Astrocyte (in vitro differentiated cells and primary cell): ENCODE data around the gene HOXD12. TPM values are rescaled to one million over a fixed set of nuclear protein-coding genes. Genes with fewer than 3 reads are reported as not detected.
A peak's percentile ranks its signal among the peaks of the same experiment; 100 is the strongest.

Source experiments
- DNase-seq: peaks from one replicate; pipeline ENCODE4 v3.0.0-alpha.2; 2010; ENCODE audit warnings: low read depth
- FAIRE-seq: peaks from 2 replicates; lab custom pipeline; 2011; peaks lifted over from hg19 to GRCh38; lab: Jason Lieb, UNC
- H2AFZ ChIP-seq: 2 replicates; pipeline ENCODE4 v1.6.0; 2012; ENCODE audit warnings: low read depth, low read length, inconsistent platforms
- H3K27ac ChIP-seq: 2 replicates; pipeline ENCODE4 v1.5.1; 2011; ENCODE audit warnings: low read depth, low read length, inconsistent platforms
- H3K27me3 ChIP-seq: 2 replicates; pipeline ENCODE4 v1.6.0; 2011; ENCODE audit warnings: low read length, inconsistent platforms; ENCODE audit not compliant: insufficient read depth
- H3K36me3 ChIP-seq: 2 replicates; pipeline ENCODE4 v1.5.1; 2011; ENCODE audit warnings: low read length, inconsistent platforms; ENCODE audit not compliant: insufficient read depth
- H3K4me1 ChIP-seq: 2 replicates; pipeline ENCODE4 v1.5.1; 2011; ENCODE audit warnings: low read length, inconsistent platforms; ENCODE audit not compliant: insufficient read depth
- H3K4me2 ChIP-seq: 2 replicates; pipeline ENCODE4 v1.6.0; 2012; ENCODE audit warnings: low read length, inconsistent platforms
- H3K4me3 ChIP-seq: 2 replicates; pipeline ENCODE4 v1.5.1; 2011; ENCODE audit warnings: low read depth, mild to moderate bottlenecking, low read length, inconsistent platforms; ENCODE audit not compliant: insufficient read depth
- H3K79me2 ChIP-seq: 2 replicates; pipeline ENCODE4 v1.6.0; 2012; ENCODE audit warnings: mild to moderate bottlenecking, low read length, inconsistent platforms; ENCODE audit not compliant: insufficient read depth
- H3K9ac ChIP-seq: 2 replicates; pipeline ENCODE4 v1.6.0; 2012; ENCODE audit warnings: mild to moderate bottlenecking, low read length, inconsistent platforms
- H3K9me3 ChIP-seq: 2 replicates; pipeline ENCODE4 v1.5.1; 2012; ENCODE audit warnings: low read depth, mild to moderate bottlenecking, low read length, inconsistent platforms; ENCODE audit not compliant: insufficient read depth
- H4K20me1 ChIP-seq: 2 replicates; pipeline ENCODE4 v1.6.0; 2012; ENCODE audit warnings: low read length, inconsistent platforms; ENCODE audit not compliant: insufficient read depth
- H3K27ac Mint-ChIP-seq: one replicate; pipeline ENCODE4 v1.8.0; 2021; ENCODE audit warnings: mild to moderate bottlenecking, mixed read lengths; ENCODE audit not compliant: unreplicated experiment
- H3K27me3 Mint-ChIP-seq: one replicate; pipeline ENCODE4 v1.8.0; 2021; ENCODE audit warnings: low read depth, mixed read lengths; ENCODE audit not compliant: unreplicated experiment
- H3K36me3 Mint-ChIP-seq: one replicate; pipeline ENCODE4 v1.8.0; 2021; ENCODE audit warnings: low read depth, mixed read lengths; ENCODE audit not compliant: unreplicated experiment
- H3K4me1 Mint-ChIP-seq: one replicate; pipeline ENCODE4 v1.8.0; 2021; ENCODE audit warnings: low read depth, mixed read lengths; ENCODE audit not compliant: unreplicated experiment
- H3K4me3 Mint-ChIP-seq: one replicate; pipeline ENCODE4 v1.8.0; 2021; ENCODE audit warnings: mild to moderate bottlenecking, moderate library complexity, mixed read lengths; ENCODE audit not compliant: unreplicated experiment
- H3K9me3 Mint-ChIP-seq: one replicate; pipeline ENCODE4 v1.8.0; 2021; ENCODE audit warnings: mild to moderate bottlenecking, mixed read lengths; ENCODE audit not compliant: unreplicated experiment
- EZH2 ChIP-seq: IDR thresholded peaks from 2 replicates; pipeline ENCODE4 v1.6.1; 2012; ENCODE audit warnings: mild to moderate bottlenecking, low read length, inconsistent platforms; ENCODE audit not compliant: insufficient read depth
- total RNA-seq: library from RNA; stranded (reverse); gene quantifications from 2 replicates; pipeline ENCODE4 v1.2.1, GENCODE V29; 2021
- TF ChIP-seq, protein P1 (sequence below): IDR thresholded peaks from 2 replicates; pipeline ENCODE4 v1.5.1; 2011; ENCODE audit warnings: low read depth, mild to moderate bottlenecking, inconsistent platforms, low read length, moderate library complexity; ENCODE audit not compliant: insufficient read depth

HOXD12 gene
- total RNA-seq, 1 donor from 2014 or later: not detected

DNA sequence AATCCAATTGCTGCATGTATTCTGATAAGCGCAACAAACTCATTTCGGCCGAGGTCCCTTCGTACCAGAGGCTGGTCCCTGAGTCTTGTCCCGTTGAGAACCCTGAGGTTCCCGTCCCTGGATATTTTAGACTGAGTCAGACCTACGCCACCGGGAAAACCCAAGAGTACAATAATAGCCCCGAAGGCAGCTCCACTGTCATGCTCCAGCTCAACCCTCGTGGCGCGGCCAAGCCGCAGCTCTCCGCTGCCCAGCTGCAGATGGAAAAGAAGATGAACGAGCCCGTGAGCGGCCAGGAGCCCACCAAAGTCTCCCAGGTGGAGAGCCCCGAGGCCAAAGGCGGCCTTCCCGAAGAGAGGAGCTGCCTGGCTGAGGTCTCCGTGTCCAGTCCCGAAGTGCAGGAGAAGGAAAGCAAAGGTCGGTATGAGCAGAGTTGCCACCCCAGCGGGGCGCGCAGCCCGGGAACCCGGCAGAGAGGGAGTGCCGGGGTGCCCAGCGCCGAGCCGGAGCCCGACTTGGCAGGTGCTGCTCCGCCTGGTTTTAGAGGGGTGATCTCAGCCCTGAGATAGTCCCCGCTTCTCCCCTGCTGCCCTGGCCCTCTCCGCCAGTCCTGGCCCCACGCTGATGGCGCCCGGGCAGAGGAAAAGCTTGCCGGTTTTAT lies 17.7 kb downstream of the HOXD12 start:
- no peak for DNase-seq
- Histone ChIP-seq H3K27ac (no peak overlapping the region), H3K9ac (no peak overlapping the region), H2AFZ (no peak overlapping the region), H3K4me3 (no peak overlapping the region), H3K4me1 (no peaks in the 10 kb centered on the region), H3K36me3 (no peaks in the 10 kb centered on the region), H3K4me2 (no peak overlapping the region), H3K79me2 (no peaks in the 10 kb centered on the region), H3K9me3 (peaks cover 9% of the 10 kb centered on the region), H4K20me1 (no peaks in the 10 kb centered on the region), H3K27me3 (peaks cover 99% of the 10 kb centered on the region)
- Mint-ChIP-seq H3K27me3 (peaks cover 83% of the 10 kb centered on the region), H3K4me1 (no peaks in the 10 kb centered on the region), H3K4me3 (no peak overlapping the region), H3K9me3 (peaks cover 36% of the 10 kb centered on the region), H3K27ac (peak overlapping the region; percentile 84), H3K36me3 (peaks cover 5% of the 10 kb centered on the region)
- no peak for FAIRE-seq
- peak; percentile 86 for TF ChIP-seq EZH2
- TF ChIP-seq, protein P1, sequence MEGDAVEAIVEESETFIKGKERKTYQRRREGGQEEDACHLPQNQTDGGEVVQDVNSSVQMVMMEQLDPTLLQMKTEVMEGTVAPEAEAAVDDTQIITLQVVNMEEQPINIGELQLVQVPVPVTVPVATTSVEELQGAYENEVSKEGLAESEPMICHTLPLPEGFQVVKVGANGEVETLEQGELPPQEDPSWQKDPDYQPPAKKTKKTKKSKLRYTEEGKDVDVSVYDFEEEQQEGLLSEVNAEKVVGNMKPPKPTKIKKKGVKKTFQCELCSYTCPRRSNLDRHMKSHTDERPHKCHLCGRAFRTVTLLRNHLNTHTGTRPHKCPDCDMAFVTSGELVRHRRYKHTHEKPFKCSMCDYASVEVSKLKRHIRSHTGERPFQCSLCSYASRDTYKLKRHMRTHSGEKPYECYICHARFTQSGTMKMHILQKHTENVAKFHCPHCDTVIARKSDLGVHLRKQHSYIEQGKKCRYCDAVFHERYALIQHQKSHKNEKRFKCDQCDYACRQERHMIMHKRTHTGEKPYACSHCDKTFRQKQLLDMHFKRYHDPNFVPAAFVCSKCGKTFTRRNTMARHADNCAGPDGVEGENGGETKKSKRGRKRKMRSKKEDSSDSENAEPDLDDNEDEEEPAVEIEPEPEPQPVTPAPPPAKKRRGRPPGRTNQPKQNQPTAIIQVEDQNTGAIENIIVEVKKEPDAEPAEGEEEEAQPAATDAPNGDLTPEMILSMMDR: no peak

DNA sequence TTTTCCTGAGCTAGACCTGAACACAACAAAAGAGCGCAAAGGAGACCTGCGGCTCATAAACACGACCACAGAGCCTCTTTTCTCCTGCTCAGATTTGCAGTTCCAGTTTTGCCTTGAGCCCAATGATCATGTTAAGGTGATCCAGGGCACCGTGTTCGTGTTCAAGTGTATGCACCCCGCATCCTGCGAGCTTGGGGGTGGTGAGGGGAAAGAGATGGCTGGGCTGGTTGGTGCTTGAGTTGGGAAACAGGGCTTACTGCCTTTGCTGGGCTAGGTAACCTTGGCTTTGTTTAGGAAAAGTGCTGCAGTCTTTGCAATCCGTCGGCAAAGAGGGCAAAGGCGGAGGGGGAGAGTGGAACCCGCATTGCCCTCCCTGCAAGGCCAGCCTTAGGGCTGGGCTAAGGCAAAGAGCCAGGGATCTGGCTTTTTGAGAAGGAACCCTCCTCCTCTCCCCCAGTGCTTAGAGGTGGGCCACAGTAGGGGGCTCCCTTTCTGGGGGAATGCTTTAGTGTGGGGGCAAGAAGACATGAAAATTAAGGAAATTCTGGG lies 18.3 kb downstream of the HOXD12 start:
- H3K79me2 ChIP-seq: no peaks in the 10 kb centered on the region
- H2AFZ ChIP-seq: no peak overlapping the region
- peak; percentile 58 for TF ChIP-seq EZH2
- TF ChIP-seq, protein P1: no peak
- peaks cover 9% of the 10 kb centered on the region for H3K9me3 ChIP-seq
- H3K4me1 ChIP-seq: peaks cover 4% of the 10 kb centered on the region
- FAIRE-seq (no peak), DNase-seq (no peak)
- Mint-ChIP-seq H3K27ac (no peak overlapping the region), H3K27me3 (peaks cover 81% of the 10 kb centered on the region), H3K4me3 (no peak overlapping the region), H3K4me1 (no peaks in the 10 kb centered on the region), H3K36me3 (peaks cover 5% of the 10 kb centered on the region), H3K9me3 (peaks cover 36% of the 10 kb centered on the region)
- no peak overlapping the region for H3K4me3 ChIP-seq
- no peak overlapping the region for H3K4me2 ChIP-seq
- H3K27me3 ChIP-seq: peaks cover 99% of the 10 kb centered on the region
- no peaks in the 10 kb centered on the region for H4K20me1 ChIP-seq
- H3K27ac ChIP-seq: no peak overlapping the region
- H3K9ac ChIP-seq: no peak overlapping the region
- H3K36me3 ChIP-seq: no peaks in the 10 kb centered on the region
